ENCODE data around the gene LRP11.
"Not testable (repeated sequence)": the region's sequence is repeated elsewhere in the genome, so short reads cannot be mapped to it uniquely, and the experiment has no call there.

Gene LRP11

DNA sequence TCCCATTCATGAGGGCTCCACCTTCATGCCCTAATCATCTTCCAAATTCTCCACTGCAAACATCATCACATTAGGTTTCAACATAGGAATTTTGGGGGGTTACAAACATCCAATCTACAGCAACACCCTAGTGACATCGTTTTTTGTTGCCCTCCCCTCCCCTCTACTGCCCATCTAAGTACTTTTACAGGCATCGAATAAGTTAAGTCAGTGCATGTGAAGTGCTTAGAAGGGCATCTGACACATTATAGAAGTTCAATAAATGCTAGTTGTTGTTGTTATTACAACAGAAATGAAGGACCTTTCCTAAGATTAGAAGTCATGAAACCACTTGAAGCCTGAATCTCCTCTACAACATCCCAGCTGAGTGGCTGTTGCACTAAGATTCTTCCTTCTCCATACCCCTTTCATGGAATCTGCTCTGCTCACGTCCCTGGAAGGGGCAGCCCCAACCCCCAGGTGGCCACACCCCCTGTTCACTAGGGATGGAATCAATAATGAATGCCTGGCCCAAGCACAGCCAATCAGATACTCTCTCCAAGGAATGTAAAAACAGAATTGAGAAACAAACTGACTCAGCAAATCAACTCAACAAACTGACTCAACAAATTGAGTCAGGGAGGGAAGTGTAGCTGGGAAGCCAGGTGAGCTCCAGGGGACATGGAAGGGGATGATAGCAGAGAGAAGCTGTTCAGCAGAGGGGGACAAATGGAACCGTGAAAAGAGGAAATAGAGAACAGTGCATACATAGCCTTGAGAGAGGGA is 3.9 kb upstream of the LRP11 start:
- no peak for DNase-seq

- no peak for DNase-seq
Measured at GRCh38 chr6:149864578-149865535, 698 bp upstream of the LRP11 start.

GRCh38 chr6:149862922-149863697 is 1.0 kb downstream of the LRP11 start:
- peak; percentile 24 for DNase-seq

GRCh38 chr6:149862424-149862738 is 1.8 kb downstream of the LRP11 start:
- not testable (repeated sequence) for DNase-seq

GRCh38 chr6:149861603-149862423 is 2.3 kb downstream of the LRP11 start:
- DNase-seq, result no peak

DNA sequence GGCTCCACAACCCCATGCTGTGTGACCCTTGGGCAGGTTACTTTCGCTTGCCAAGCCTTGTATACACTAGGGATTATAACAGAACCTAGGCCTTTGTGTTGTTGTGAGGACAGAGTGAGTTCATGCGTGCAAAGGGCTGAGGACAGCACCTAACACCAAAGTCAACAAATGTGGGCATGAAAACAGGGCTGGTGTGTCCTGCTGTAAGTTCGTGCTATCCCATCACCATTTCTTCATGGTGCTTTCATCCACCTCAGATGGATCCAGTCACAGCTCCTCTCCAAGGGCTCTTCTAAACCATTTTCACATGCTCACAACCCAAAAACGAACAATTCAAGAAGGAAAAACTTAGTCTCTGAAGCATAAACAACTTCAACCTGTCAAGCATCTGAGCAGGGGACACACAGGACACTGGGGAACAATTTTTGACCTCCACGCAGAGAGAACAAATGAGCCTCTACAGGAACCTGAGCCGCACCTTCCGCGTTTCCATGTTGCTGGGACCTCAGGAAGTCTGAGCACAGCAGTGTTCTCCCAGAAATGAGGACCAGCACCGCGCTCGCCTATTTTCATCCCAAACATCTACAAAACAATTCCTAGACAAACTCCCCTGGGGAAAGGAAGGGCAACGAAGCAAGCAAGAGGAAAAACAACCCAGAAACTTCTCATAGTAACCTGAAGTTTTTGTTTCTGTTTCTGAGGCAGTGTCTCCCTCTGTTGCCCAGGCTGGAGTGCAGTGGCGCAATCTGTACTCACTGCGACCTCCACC is 3.1 kb downstream of the LRP11 start:
- no peak for DNase-seq

DNA sequence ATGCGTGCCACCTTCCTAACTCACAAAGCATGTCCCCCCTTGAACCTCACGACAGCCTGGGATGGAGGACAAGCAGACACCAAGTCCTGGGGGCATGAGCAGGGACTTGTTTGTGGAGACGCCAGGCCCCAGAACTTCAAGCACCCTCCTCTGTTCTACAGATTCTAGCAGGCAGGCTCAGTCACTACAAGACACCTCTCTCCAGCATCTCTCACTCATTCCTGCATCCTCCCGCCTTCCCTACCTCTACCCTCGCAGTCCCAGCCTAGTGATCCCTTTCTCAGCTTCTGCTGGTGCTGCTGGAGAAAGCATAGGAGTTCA is 3.7 kb downstream of the LRP11 start:
- DNase-seq, result no peak

- DNase-seq, result no peak
Measured at GRCh38 chr6:149859938-149860337, 4.2 kb downstream of the LRP11 start.

- no peak for DNase-seq
Measured at GRCh38 chr6:149859368-149859767, 4.8 kb downstream of the LRP11 start.

- no peak for DNase-seq
Measured at GRCh38 chr6:149857541-149857940, 6.6 kb downstream of the LRP11 start.

DNA sequence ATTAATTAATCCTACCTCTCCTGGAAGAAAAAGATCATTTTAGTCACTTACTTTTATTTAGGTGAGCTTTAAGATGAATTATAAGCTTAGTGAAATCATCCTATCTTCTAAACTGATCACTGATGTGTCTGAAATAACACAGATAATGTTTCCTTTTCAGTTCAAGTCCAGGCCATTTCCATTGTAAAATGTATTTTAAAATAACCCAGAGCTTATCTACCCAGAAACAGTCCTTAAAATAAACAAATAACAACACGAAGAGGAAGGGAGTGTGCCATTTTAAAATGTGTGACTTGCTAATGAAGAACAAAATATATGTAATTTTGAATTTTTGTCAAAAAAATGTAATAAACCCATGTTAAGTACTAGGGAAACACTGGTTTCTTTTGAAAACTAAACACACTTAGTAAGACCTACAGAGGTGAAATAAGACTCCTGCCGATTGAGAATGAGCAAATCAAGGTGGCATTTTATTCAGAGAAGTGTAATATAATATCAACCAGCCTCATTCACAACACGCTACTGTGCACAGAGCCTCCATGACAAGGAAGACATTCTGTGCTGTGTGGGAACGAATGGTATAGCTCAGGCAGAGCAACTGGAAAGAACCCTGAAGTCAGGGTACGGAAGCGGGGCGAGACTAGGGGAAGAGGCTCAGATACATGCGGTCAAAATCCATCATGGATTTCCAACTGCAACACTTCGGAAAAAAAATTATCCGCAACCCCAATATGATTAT is 7.7 kb downstream of the LRP11 start:
- no peak for DNase-seq

DNA sequence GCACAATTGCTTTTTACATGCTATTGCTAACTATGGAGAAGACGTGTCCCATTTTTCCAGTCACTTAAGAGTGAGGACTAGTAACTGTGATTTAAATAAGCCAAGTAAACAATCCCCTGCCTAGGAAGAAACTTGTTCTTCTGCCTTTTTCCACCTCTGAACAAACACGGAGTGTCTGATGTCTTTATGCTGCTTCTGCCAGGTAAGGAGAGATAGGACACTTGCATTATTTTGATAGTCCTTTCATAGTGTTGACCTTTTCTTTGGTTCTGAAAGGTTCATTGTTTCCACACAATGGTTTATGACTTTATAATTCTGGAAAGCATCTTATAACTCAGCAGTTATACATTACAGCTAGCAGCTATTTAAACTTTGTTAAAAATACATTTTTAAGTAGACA is 8.4 kb downstream of the LRP11 start:
- no peak for DNase-seq

GRCh38 chr6:149855040-149855654 is 9.0 kb downstream of the LRP11 start:
- no peak for DNase-seq

GRCh38 chr6:149854532-149854931 is 9.6 kb downstream of the LRP11 start:
- DNase-seq, result no peak

GRCh38 chr6:149854017-149854416 is 10.1 kb downstream of the LRP11 start:
- DNase-seq, result not testable (repeated sequence)

DNA sequence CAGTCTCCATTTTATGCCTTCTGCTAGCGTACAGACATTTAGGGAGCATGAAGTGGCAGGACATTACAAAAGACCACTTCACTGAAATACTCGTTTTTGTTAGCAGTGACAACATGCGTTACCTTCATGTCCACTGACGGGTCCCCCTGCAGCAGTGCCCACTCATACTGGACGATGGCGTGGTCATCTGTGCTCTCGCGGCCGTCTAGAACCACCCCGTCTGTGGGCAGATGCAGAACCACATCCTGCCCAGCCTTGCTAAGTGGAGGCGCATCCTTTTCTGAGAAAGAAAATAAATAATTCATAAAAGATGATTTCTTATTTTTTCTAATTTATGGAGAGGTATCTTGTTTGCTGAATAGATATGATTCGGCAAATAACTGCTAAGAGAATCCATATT is 11.3 kb downstream of the LRP11 start:
- DNase-seq, result no peak

DNA sequence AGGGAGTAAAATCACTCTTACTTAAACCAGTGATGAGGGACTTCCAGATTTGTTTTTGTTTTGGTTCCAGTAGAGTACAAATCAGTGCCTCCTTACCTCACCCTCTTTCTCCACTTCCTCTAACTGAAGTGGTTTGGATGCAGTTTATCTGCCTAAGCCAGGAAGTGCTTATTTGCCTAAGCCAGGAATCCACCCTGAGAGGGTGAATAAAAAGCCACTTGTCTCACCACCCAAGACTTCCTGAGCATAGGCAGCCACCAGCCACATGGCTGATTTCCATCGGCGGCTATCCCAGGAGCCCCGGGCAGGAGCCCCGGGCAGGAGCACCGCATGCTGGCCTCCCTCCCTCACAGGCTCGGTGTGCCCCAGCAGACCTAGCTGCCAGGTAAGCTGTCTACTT is 12.0 kb downstream of the LRP11 start:
- no peak for DNase-seq

DNA sequence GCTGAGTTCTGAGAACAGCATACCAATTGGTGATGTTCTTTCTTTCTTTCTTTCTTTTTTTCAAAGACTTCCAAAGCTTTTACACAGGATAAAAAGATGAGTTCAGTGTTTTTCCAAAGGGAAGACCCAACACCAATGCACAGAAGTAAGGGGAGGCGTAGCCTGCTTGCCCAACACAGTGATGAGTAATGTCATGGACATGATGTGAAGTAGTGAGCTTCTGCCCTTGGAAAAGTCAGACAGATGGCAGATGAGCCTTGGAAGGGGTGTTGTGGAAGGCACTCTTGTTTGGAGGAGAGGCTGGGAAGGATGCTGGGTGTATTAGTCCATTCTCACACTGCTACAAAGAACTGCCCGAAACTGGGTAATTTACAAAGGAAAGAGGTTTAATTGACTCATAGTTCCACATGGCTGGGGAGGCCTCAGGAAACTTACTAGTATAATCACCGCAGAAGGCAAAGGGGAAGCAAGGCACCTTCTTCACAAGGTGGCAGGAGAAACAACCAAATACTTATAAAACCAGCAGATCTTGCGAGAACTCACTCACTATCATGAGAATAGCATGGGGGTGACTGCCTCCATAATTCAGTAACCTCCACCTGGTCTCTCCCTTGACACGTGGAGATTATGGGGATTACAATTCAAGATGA is 12.6 kb downstream of the LRP11 start:
- DNase-seq, result no peak

DNA sequence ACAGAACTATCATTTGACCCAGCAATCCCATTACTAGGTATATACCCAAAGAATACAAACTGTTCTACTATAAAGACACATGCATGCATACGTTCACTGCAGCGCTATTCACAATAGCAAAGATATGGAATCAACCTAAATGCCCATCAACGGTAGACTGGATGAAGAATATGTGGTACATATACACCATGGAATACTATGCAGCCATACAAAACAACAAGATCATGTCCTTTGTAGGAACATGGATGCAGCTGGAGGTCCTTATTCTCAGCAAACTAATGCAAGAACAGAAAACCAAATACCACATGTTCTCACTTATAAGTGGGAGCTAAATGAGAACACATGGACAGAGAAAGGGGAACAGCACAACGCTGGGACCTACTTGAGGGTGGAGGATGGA is 15.8 kb downstream of the LRP11 start:
- DNase-seq, result not testable (repeated sequence)

DNA sequence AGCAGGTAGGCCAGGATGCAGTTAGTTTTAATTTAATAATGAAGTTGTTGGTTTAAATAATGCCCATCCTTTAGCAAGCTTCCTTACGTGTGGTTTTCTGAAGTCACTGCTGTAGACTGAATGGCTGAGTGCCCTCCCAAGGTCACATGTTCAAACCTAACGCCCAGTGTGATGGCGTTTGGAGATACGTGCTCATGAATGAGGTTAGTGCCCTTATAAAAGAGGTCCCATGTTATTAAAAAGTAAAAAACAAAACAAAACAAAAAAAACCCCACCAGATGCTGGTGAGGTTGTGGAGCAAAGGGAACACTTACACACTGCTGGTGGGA is 16.3 kb downstream of the LRP11 start:
- DNase-seq, result no peak
